ENCODE results near the gene ZNF593OS. TPM values are rescaled to one million over a fixed set of nuclear protein-coding genes. Genes with fewer than 3 reads are reported as not detected.

The ZNF593OS gene
- polyA plus RNA-seq, 1 experiment: not detected

- ChIA-PET CTCF (interaction anchor here (0.7 to 6.8 kb wide), 4 partner anchors 17 to 142 kb away, joined by 3 to 76 read pairs (median 4); no protein-coding TSS in a partner anchor), POLR2A (no interaction called here)
- no peak for DNase-seq (ENCODE audit: low read depth)
- H3K36me3 ChIP-seq (ENCODE audit: control insufficient read depth, insufficient read depth, low read length): no peaks in the 10 kb centered on the region
- no peak for TF ChIP-seq CTCF (IDR thresholded peaks at IDR 0.05; ENCODE audit: insufficient read depth, low read depth, low read length)
- no peak overlapping the region for H3K4me3 ChIP-seq (ENCODE audit: low read depth, low read length)
- H3K27me3 ChIP-seq (ENCODE audit: control insufficient read depth, insufficient read depth, low read length): 0 out of 2 replicates have a peak, but pooled peaks cover 2% of the 10 kb centered on the region
Measured at GRCh38 chr1:26125382-26125781, 46.2 kb downstream of the ZNF593OS start.

- Histone ChIP-seq H3K27me3 (ENCODE audit: control insufficient read depth, insufficient read depth, low read length) (0 out of 2 replicates have a peak, but pooled peaks cover 2% of the 10 kb centered on the region), H3K36me3 (ENCODE audit: control insufficient read depth, insufficient read depth, low read length) (no peaks in the 10 kb centered on the region), H3K4me3 (ENCODE audit: low read depth, low read length) (no peak overlapping the region)
- DNase-seq (ENCODE audit: low read depth): no peak
- POLR2A ChIA-PET: no interaction called here
- CTCF ChIA-PET: interaction anchor here (0.7 to 6.8 kb wide), 5 partner anchors 10 to 143 kb away, joined by 3 to 76 read pairs (median 4); no protein-coding TSS in a partner anchor
- TF ChIP-seq CTCF (IDR thresholded peaks at IDR 0.05; ENCODE audit: insufficient read depth, low read depth, low read length): no peak
Measured at GRCh38 chr1:26124418-26125331, 47.0 kb downstream of the ZNF593OS start.

GRCh38 chr1:26122988-26123973 is 48.4 kb downstream of the ZNF593OS start:
- Histone ChIP-seq H3K27me3 (ENCODE audit: control insufficient read depth, insufficient read depth, low read length) (no peaks in the 10 kb centered on the region), H3K4me3 (ENCODE audit: low read depth, low read length) (no peak overlapping the region), H3K36me3 (ENCODE audit: control insufficient read depth, insufficient read depth, low read length) (no peaks in the 10 kb centered on the region)
- CTCF ChIA-PET: interaction anchor here (0.6 to 4.1 kb wide), 6 partner anchors 8 to 46 kb away, joined by 3 to 24 read pairs (median 4); partner anchors contain the start of gene ZNF593
- POLR2A ChIA-PET: no interaction called here
- DNase-seq (ENCODE audit: low read depth): no peak
- no peak for TF ChIP-seq CTCF (IDR thresholded peaks at IDR 0.05; ENCODE audit: insufficient read depth, low read depth, low read length)

GRCh38 chr1:26121854-26122773 is 49.5 kb downstream of the ZNF593OS start:
- DNase-seq (ENCODE audit: low read depth): no peak
- no peaks in the 10 kb centered on the region for H3K27me3 ChIP-seq (ENCODE audit: control insufficient read depth, insufficient read depth, low read length)
- POLR2A ChIA-PET: no interaction called here
- TF ChIP-seq CTCF (IDR thresholded peaks at IDR 0.05; ENCODE audit: insufficient read depth, low read depth, low read length): no peak
- CTCF ChIA-PET: interaction anchor here (0.7 to 4.1 kb wide), 10 partner anchors 10 to 138 kb away, joined by 3 to 24 read pairs (median 4); partner anchors contain the start of gene ZNF593
- no peak overlapping the region for H3K4me3 ChIP-seq (ENCODE audit: low read depth, low read length)
- no peaks in the 10 kb centered on the region for H3K36me3 ChIP-seq (ENCODE audit: control insufficient read depth, insufficient read depth, low read length)

All from BJ (cell line).